GM18909 (cell line): ENCODE measurements around the gene TTC27.

ENCODE experiments used
- ATAC-seq: cut with Tn5 transposase; IDR thresholded peaks from one replicate; pipeline ENCODE4 v1.9.1; 2021; ENCODE audit warnings: mild to moderate bottlenecking; ENCODE audit not compliant: unreplicated experiment, poor library complexity

The TTC27 gene

DNA sequence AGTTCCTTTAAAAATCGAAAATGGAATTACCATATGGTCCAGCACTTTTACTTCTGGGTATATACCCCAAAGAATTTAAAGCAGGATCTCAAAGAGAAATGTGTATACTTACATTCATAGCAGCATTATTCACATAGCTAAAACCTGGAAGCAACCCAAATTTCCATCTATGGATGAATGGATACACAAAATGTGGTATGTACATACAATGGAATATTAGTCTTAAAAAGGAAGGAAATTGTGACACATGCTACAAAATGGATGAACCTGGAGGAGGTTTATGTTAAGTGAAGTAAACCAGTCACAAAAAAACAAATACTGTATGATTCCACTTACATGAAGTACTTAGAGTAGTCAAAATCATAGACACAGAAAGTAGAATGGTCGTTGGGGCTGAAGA lies 171.0 kb downstream of the TTC27 start:
- ATAC-seq = no peak

DNA sequence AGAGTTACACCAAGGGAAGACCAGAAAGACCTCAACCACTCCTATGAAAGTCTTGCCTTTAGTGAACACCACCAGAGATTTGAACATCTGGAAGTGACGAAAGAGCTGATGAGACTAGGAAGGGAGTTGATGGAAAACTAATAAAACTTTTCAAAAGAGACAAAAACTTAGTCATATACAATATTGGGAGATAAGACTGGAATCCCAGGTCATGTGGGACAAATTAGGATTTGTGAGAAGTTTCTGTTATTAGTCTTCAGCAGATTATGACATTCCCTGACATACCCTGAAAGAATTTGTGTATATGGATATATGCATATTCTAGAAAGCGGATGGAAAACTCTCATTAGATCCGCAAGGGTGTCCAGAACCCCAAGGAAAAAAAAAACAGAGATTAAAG lies 173.9 kb downstream of the TTC27 start:
- no peak for ATAC-seq

DNA sequence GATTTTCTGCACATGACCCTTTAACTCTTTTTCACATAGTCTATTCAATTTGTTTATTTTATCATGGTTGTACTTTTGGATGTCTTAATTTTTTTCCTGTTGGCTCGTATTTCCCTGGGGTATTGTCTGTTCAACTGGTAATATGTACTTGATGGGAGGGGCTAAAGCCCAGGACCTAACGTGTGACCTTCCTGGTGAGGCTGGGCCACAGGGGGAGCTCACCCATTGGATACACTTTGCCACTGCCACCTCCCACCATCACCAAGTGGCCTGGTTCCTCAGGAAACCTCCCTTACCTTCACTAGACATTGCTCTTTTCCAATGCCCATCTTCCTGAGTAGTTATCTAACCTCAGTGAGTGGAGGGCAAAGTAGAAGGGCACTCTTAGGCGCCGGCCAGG lies 175.0 kb downstream of the TTC27 start:
- no peak for ATAC-seq

DNA sequence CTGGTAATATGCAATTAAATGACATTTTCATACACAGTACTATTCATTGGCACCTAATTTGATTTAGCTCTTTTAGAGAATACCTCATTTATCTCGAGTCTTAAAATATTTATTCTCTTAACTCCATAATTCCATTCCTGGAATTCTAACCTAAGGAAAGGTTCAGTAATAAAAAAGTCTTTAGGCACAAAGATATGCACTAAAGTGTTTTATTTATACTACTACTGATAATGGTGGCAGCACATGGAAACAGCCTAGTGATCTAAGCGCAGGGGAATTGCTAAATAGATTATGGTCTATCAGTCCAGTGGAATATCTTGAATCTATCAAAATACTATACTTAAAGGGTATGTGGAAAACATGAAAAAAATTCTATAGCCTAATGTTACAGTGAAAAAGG lies 176.4 kb downstream of the TTC27 start:
- ATAC-seq = no peak

DNA sequence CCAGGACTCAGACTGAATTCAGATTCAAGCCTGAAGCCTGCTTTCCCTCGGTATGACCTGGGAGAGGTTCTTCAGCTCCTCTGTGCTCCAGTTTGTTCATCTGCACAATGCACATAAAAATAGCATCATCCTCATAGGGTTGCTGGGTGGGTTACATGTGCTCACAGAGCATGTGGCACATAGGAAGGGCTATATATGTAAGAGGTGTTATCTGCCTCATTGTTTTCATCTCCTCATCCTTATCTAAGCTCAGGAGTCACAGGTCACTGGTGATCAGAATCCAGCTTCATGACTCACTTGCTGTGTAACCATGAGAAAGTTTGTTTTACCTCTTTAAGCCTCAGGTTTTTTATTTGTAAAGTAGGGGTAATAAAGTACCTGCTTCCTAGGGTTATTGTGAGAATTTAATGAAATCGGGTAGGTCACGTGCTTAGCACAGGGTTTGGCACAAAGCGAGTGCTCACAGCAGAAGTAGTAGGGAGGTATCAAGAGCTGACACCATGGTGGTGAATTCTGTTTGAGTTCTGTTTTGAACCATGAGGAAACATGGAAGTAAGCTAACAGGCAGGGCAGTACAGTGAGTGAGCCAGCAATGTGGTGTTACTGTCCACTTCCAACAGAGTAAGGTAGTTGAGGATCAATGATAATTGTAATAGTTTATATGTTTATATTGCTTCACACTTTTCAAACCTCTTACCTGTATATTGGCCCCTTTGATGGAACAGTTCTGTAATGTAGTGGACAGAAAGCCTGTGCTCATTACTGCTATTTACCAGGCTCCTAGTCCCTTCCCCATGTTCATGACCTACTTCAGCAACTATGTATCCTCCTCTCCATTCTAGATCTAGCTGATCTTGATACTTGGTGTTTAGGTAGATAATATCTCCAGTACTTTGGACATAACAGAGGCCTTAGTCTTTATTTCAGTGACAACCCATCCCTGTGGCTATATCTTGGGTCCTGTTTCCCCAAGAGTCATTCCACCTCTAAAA lies 177.6 kb downstream of the TTC27 start:
- no peak for ATAC-seq

DNA sequence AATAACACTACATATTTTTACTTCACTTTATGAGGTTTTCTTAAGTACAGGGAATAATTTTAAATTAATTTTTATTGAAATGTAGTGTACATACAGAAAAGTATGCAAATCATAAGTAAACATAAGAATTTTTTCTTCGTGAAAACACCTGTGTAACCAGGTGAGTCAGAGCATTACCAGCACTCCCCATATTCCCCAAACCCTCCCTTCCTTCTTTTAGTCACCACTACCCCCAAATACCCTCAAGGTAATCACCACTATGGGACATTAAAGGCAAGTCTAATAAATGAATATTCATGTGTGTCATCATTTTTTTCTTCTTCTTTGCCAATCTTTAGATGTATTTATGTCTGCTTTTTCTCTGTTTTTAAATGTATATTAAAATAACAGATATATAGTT lies 179.0 kb downstream of the TTC27 start:
- no peak for ATAC-seq

DNA sequence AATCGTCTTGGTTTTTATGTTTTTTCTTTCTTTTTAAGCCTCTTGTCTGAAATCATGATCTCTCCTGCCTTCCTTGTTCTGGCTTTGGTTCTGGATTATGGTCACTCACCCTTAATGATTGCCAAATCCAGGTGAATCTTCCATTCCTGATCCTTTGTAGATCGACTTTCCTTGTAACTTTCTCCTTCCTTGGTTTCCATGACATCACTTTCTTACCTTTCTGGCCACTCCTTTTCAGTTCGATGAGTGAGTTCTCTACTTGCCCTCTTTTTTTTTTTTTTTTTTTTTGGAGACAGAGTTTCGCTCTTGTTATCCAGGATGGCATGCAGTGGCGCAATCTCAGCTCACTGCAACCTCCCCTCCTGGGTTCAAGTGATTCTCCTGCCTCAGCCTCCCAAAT lies 179.8 kb downstream of the TTC27 start:
- ATAC-seq = no peak

DNA sequence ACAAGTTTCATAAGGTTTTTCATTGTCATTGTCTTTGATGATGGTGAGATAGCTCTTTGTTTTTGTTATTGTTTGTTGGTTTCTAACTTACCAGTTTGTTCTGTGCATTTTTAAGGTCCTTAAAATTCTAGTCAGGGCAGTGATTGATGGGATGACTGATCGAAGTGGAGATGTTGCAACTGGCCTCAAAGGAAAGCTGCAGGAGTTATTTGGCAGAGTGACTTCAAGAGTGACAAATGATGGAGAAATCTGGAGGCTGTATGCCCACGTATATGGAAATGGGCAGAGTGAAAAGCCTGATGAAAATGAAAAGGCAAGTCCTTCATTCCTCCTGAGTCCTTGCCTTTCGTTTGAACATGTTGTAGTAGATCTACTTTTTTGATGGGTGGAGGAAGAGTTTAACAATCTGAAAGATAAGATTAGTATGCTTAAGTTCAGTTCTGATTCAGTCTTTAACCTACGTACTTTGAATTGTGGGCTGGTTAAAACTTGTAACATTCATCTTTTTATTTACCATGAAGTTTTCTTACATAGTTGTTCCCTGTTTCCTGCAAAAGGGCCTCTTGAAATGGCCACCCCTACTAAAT lies 183.2 kb downstream of the TTC27 start:
- ATAC-seq = no peak

DNA sequence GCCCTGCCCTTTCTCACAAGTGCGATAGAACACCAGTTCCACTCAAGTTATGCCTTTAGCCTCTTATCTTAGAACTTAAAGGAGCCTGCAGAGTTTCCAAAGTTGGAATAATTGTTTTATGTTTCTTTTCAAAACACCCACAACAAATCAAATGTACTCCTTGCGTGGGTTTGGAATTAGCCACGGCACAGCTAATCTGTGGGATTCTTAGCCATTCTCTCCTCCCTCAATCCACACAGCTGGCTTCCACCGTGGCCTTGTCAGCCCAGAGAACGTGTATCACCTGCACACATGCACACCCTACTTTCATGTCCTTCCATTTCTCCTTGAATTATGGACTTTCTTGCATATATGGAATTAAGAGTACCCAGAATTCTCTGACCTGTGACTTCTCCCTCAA lies 183.8 kb downstream of the TTC27 start:
- no peak for ATAC-seq

DNA sequence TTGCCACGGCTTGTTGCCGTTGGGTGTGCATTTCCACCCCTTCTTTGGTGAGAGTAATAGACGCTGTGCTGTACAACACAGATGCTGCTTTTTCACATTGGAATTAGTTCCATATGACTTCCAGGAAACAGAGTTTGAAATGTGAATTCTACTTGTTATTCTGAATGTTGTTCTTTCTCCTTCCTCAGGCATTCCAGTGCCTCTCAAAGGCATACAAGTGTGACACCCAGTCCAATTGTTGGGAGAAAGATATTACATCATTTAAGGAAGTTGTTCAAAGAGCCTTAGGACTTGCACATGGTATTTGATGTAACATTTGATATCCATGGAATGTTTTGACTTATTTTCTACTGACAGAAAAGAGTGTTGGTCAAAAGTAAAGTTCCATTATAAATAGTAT lies 184.5 kb downstream of the TTC27 start:
- no peak for ATAC-seq

DNA sequence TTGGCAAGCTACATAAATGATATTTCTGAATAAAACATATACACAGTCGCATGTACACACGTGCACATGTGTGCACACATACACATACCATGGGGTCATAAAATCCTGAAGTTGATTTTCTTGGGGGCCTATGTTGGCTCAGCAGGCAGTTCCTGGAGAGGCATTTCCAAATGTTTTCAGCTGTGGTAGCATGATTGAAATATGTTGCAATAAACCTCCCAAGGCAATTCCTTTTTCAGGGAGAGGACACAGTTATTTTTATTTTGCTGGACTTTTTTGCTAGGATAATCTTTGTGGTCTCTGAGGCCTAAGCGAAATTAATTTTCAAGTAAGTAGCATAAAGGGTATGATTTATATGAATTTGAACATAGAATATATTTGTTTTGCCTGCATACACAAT lies 192.2 kb downstream of the TTC27 start:
- ATAC-seq = no peak

DNA sequence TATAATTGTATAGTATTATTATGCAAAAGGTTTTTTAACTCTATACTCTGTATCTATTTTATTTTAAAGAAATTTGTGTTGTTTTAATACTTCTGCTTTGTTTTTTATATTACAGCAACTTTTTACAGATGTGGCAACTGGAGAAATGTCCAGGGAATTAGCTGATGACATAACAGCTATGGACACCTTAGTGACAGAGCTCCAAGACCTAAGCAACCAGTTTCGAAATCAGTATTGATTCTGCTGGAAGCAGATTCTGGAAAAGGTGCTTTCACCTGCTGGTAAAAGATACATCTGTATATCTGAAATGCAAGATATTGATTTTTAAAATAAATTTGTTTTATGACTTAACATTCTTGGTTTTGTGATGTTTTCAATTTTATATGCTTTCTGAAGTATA lies 192.9 kb downstream of the TTC27 start:
- no peak for ATAC-seq

DNA sequence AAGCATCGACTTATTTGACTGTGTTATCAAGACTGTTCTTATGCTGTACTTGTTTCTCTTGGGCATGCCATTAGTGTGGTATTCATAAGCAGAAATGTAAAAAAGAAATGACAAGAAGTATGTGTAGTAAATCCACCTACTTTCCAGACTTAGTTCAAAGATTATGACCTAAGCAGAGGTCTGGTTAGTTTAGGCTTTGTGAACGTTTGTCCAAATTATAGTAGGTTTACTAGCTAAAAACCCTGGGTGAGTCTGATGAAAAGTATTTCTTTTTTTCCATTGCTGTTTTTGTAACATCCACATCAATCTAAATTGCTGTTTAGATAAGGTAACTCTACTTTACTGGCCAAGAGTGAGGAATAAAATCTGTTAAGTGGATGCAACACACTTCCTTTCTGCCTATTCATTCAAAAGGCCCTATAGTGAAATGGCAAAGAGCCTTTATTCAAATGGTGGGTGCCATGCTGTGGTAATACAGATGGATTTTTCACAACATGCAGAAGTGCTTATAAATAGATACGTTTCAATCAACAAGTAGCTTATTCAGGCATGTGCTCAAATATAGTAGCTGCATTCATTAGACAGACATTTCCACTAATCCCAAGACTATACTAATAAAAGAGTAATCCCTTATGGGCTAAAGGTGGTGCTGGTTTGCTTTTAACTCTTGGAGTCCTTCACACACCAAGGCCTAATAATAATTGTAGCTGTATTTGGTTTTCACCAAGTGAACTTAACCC lies 196.4 kb downstream of the TTC27 start:
- ATAC-seq = no peak

DNA sequence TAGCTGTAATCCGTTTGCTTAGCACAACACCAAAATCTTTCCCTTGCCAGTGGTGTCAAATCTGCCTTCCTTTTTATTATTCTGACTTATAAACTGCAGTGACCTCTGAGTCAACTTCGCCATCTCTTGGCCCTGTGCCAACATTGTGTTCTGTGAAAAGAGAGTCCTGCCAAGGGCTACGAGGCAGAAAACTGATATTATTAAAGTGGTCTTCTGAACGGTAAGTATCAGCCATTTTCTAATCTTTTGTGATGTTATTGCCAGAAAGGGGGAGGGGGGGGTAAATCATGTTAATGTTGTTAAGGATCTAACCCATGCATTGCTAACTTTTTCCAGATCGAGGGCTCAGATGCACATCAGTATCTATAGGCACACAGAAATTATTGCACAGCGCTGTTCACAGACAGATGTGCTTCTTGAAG lies 197.5 kb downstream of the TTC27 start:
- no peak for ATAC-seq

DNA sequence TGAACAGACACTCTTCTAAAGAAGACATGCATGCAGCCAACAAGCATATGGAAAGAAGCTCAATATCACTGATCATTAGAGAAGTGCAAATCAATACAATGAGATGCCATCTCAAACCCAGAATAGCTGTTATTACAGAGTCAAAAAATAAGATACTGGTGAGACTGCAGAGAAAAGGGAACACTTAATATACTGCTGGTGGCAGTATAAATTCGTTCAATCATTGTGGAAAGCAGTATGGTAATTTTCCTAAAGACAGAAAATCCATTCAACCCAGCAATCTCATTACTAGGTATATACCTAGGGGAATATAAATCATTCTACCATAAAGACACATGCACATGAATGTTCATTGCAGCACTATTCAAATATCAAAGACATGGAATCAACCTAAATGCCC lies 202.3 kb downstream of the TTC27 start:
- ATAC-seq = no peak

DNA sequence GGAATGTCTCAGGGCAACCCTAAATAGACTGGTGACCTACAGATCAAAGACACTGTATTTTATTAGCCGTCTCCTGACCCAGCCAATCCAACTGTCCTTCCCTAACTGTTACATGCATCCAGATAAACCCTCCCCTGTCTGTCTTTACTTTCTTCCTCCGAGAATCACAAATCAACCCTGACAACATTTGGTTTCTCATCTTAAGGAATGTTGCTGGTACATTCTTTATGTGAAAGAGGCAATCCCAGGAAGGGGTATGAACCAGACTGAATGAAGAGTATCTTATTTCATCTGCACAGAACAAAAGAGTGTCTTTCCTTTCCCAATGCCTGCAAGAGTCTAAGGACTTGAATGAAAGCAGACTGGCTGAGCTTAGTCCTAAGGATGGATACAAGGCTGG lies 205.0 kb downstream of the TTC27 start:
- ATAC-seq = no peak

DNA sequence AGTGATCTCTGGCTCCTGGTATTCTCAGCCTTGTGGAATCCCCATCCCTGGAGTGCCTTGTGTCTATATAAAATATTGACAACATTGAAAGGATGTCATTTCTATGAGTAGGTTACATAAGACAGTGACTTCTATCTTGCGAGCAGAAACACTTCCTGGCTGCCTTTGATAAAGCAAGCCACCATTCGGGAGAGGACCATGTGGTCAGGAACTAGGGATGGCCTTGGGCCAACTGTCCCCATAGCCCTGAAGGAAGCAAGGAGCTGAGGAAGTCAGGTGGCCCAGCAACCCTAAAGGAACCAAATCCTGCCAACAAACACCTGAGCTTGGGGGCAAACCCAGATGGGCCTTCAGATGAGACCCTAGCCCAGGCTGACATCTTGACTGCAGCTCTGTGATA lies 205.9 kb downstream of the TTC27 start:
- ATAC-seq = no peak

DNA sequence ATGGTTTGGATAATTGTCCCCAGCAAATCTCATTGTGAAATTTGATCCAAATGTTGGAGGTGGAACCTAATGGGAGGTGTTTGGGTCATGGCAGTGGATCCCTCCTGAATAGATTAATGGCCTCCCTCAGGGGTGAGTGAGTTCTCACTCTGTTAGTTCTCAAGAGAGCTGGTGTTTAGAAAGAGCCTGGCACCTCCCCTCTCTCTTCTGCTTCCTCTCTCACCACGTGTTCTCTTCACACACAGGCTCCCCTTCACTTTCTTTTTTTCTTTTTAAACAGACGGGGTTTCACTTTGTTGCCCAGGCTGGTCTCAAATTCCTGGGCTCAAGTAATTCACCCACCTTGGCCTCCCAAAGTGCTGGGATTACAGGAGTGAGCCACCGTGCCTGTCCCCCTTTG lies 207.3 kb downstream of the TTC27 start:
- no peak for ATAC-seq

DNA sequence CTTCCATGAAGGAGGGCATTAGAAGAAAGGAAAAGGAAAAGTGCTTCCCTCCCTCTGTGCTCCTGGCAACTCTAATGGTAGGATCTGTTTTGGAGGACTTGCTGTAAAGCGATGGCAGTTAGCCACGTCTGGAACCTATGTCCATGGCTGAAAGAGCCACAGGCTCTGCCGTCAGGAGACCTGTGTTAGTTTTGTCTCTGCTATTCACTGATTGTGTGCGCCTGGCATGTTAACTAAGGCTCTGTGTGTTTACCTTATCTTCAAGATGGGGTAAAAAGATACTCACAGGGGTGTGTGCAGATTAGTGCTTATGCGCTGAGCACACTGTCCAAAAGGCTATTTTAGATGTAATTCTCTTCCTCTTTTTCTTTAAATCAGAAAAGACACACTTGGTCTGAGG lies 209.1 kb downstream of the TTC27 start:
- no peak for ATAC-seq

DNA sequence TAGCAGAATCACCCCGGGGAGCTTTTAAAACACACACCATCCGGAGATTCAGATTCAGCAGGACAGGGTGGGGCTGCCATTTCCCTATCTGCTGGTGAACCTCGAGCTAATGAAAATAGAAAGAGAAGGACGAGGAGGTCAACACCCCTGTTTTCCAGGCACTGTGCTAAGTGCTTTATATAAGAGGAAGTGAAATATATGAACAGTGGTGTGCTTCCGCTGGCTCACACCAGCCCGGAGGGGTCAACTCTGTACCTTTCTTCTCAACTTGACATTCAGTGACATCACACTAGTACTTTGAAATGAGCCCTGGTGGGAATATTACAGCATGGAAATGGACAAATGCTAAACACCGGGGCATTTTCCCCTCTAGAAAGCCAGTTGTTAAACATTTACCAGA lies 210.6 kb downstream of the TTC27 start:
- ATAC-seq = peak; percentile 78

DNA sequence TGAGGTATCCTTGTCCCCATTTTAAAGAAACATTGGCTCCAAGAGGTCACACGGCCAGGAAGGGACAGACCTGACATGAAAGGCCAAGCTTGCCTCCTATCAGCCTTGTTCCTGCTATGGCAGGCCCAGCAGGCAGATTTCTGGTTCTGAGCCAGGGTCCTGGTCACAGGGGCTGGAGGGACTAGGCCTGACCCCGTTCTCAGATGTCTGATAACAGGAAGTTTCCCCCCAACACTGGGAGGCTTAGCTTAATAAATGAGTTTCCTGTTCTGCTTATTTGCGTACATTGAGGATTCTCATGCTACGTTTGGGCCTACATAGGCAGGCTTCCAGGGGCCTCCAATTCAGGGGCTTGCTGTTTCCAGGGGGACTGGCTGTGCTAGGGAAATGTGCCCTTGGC lies 211.1 kb downstream of the TTC27 start:
- ATAC-seq = no peak
